Calu3 (cell line): Measurements from ENCODE around the gene COL11A2. TPM values are rescaled to one million over a fixed set of nuclear protein-coding genes. Genes with fewer than 3 reads are reported as not detected.

Experiments used
- BruUV-seq: library from RNA; stranded (reverse); fragments of 400-500 nt; replicated peaks from 2 replicates; lab custom pipeline; 2021; lab: Mats Ljungman, UMichigan
- CTCF ChIA-PET: fragments of 300-600 bp; sonication (Branson Sonifier 250); formaldehyde crosslinking; loops from one replicate; lab custom pipeline; 2022; ENCODE audit warnings: antibody characterized with exemption; lab: Charles Lee
- DNase-seq: peaks from one replicate; pipeline ENCODE4 v3.0.0; 2022
- H3K27ac Mint-ChIP-seq: one replicate; pipeline ENCODE4 v1.8.0; 2022; ENCODE audit warnings: mixed read lengths; ENCODE audit not compliant: unreplicated experiment
- H3K27me3 Mint-ChIP-seq: one replicate; pipeline ENCODE4 v1.8.0; 2022; ENCODE audit warnings: mixed read lengths; ENCODE audit not compliant: unreplicated experiment
- H3K36me3 Mint-ChIP-seq: one replicate; pipeline ENCODE4 v1.8.0; 2022; ENCODE audit warnings: mild to moderate bottlenecking, moderate library complexity, mixed read lengths; ENCODE audit not compliant: insufficient read depth, unreplicated experiment
- H3K4me1 Mint-ChIP-seq: one replicate; pipeline ENCODE4 v1.8.0; 2022; ENCODE audit warnings: mild to moderate bottlenecking, low read depth, mixed read lengths; ENCODE audit not compliant: unreplicated experiment
- H3K4me3 Mint-ChIP-seq: one replicate; pipeline ENCODE4 v1.8.0; 2022; ENCODE audit warnings: mild to moderate bottlenecking, low read depth, moderate library complexity, mixed read lengths; ENCODE audit not compliant: unreplicated experiment
- H3K9me3 Mint-ChIP-seq: one replicate; pipeline ENCODE4 v1.8.0; 2022; ENCODE audit warnings: low read depth, mixed read lengths; ENCODE audit not compliant: unreplicated experiment
- intact Hi-C: fragments of 100-400 bp; cut with micrococcal nuclease; formaldehyde crosslinking; loops from one replicate; pipeline ENCODE4 v1.10.0; 2022; ENCODE audit not compliant: unreplicated experiment
- total RNA-seq: library from RNA; stranded (reverse); gene quantifications from 2 replicates; pipeline ENCODE4 v1.2.3, GENCODE V29; 2022
- TF ChIP-seq, protein P1 (sequence below): fragments of 200-600 bp; IDR thresholded peaks from one replicate; pipeline ENCODE4 v1.8.0; 2022; ENCODE audit warnings: antibody characterized with exemption; ENCODE audit not compliant: unreplicated experiment

The COL11A2 gene
- total RNA-seq, 1 experiment from 2014 or later: 1.8 TPM

DNA sequence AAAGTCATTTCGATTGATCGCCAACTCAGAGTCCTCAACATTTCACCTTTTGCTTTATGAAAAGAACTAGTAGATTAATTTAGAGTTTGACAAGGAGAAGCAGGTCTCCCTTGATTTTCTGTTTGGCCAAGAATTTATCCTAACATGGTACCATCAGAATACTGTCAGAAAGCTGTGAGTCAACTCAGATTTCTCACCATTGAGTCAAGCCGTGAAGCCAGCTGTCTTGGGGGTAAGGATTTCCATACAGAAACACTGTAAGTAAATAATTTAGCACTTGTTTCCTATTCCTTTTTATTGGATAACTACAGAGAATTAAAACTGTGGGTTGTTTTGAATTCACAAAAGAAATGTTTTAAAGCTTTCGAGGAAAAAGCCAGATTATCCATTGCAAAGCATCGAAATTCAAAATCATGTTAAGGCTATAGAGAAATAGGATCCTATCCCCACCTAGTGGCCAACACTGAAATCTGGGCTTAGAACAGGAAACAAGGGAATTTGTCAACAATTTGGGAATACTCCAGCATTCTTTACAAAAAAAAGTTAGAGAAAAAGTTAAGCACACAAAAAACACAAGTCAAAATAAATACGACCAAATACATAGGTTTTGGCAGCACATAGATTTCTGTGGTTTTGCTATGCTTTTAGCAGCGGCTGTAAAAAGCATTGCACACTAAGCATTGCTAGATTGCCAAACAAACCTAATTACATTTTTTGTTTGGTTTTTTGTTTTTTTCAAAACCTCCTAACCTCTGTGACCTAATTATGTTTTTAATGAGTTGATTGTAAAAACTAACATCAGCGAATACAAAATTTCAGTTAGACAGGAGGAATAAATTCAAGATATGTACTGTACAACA is 44.2 kb downstream of the COL11A2 start:
- H3K4me3 Mint-ChIP-seq: no peak overlapping the region
- H3K9me3 Mint-ChIP-seq: no peaks in the 10 kb centered on the region
- peaks cover 59% of the 10 kb centered on the region for H3K27me3 Mint-ChIP-seq
- CTCF ChIA-PET: interaction anchor here (0.7 to 2.8 kb wide), 5 partner anchors 100 to 193 kb away, joined by 3 to 11 read pairs (median 4); no protein-coding TSS in a partner anchor
- intact Hi-C loops: loop anchor here (2.0 kb wide), 3 partner anchors 29 to 147 kb away; no protein-coding TSS in a partner anchor
- no peaks in the 10 kb centered on the region for H3K4me1 Mint-ChIP-seq
- no TSS peak for BruUV-seq
- no peaks in the 10 kb centered on the region for H3K36me3 Mint-ChIP-seq
- TF ChIP-seq, protein P1, sequence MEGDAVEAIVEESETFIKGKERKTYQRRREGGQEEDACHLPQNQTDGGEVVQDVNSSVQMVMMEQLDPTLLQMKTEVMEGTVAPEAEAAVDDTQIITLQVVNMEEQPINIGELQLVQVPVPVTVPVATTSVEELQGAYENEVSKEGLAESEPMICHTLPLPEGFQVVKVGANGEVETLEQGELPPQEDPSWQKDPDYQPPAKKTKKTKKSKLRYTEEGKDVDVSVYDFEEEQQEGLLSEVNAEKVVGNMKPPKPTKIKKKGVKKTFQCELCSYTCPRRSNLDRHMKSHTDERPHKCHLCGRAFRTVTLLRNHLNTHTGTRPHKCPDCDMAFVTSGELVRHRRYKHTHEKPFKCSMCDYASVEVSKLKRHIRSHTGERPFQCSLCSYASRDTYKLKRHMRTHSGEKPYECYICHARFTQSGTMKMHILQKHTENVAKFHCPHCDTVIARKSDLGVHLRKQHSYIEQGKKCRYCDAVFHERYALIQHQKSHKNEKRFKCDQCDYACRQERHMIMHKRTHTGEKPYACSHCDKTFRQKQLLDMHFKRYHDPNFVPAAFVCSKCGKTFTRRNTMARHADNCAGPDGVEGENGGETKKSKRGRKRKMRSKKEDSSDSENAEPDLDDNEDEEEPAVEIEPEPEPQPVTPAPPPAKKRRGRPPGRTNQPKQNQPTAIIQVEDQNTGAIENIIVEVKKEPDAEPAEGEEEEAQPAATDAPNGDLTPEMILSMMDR: peak; percentile 76
- H3K27ac Mint-ChIP-seq: no peak overlapping the region
- DNase-seq: peak; percentile 48

DNA sequence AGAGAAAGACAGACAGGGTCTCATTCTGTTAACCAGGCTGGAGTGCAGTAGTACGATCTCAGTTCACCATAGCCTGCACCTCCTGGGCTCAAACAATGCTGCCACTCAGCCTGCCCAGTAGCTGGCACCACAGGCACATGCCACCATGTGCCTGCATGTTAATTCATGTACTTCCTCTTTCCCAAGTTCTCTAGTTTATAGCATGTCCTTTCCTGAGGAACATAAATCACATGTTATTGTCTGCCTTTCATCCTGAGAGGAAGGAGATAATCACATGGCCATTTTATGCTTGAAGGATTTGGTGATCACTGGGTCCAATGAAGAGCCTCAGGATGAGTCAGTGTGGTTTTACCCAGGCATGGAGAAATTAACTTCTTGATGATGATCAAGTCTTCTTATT is 47.9 kb downstream of the COL11A2 start:
- H3K27ac Mint-ChIP-seq: no peak overlapping the region
- H3K4me1 Mint-ChIP-seq: no peaks in the 10 kb centered on the region
- H3K27me3 Mint-ChIP-seq: peaks cover 49% of the 10 kb centered on the region
- no TSS peak for BruUV-seq
- H3K36me3 Mint-ChIP-seq: no peaks in the 10 kb centered on the region
- CTCF ChIA-PET: interaction anchor here (0.7 kb wide), 1 partner anchor 25 kb away, joined by 3 read pairs; no protein-coding TSS in a partner anchor
- TF ChIP-seq, protein P1: no peak
- H3K4me3 Mint-ChIP-seq: no peak overlapping the region
- DNase-seq: no peak
- intact Hi-C loops: no loop called here
- H3K9me3 Mint-ChIP-seq: no peaks in the 10 kb centered on the region

DNA sequence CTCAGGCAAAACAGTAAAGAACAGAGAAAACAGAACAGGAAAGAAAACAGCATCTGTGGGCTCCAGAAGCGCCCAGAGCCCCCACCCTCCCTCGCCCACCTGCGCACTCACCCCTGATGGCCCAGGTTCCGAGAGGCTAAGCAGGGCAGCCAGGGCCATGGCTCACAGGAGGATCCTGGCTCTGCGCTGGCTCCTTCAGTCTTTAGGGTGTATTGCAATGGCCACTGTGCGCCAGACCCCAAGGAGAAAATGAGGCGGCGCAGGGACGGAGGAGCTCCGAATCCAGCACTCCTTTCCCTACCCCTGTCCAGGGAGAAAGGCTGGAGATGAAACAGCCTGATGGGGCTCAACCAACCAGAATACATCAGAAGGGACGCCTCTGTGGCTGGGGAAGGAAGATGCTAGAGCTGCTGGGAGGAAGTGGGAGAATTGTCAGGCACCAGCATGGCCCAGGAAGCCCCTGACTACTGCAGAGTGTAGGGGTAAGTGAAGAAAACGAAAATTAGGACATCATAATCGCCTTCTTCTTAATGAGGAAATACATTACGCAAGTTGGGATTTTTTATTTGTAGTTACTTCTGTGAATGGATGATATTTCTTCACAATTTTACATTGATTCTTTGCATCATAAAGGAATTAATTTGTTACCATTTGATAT is 49.0 kb downstream of the COL11A2 start:
- H3K9me3 Mint-ChIP-seq: no peaks in the 10 kb centered on the region
- peaks cover 38% of the 10 kb centered on the region for H3K27me3 Mint-ChIP-seq
- intact Hi-C loops: no loop called here

DNA sequence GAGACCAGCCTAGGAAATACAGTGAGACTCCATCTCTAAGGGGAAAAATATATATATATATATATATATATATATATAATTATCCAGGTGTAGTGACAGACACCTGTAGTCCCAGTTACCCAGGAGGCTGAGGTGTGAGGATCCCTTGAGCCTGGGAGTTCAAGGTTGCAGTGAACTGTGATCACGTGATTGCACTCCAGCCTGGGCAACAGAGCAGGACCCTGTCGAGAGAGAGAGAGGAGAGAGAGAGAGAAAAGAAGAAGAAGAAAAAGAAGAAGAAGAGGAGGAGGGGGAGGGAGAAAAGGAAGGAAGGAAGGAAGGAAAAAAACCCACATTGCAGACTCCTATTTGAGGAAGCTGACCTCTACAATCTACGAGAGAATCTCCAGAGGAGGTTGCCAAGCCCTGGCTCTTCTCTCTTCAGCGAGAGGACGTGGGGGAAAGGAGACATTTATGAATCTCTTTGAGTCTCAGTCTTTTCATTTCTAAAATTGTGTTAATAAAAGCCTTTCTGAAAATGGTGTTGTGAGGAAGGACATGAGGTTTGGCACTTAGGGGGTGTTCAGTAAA is 49.7 kb downstream of the COL11A2 start:
- intact Hi-C loops: no loop called here
- Mint-ChIP-seq H3K27me3 (peaks cover 31% of the 10 kb centered on the region), H3K4me1 (no peaks in the 10 kb centered on the region), H3K36me3 (no peaks in the 10 kb centered on the region), H3K27ac (no peak overlapping the region), H3K4me3 (no peak overlapping the region), H3K9me3 (no peaks in the 10 kb centered on the region)
- no peak for DNase-seq
- TF ChIP-seq, protein P1: no peak
- CTCF ChIA-PET: interaction anchor here (0.5 kb wide), 1 partner anchor 147 kb away, joined by 14 read pairs; the partner anchor contains the start of genes PFDN6 and WDR46
- BruUV-seq: no TSS peak

More for the DNA sequence above, 49.0 kb downstream of the COL11A2 start:
- TF ChIP-seq, protein P1: no peak
- Mint-ChIP-seq H3K36me3 (no peaks in the 10 kb centered on the region), H3K4me1 (no peaks in the 10 kb centered on the region), H3K4me3 (no peak overlapping the region), H3K27ac (no peak overlapping the region)
- DNase-seq: no peak
- CTCF ChIA-PET: interaction anchor here (0.6 to 0.7 kb wide), 3 partner anchors 62 to 863 kb away, joined by 3 to 6 read pairs (median 3); no protein-coding TSS in a partner anchor
- no TSS peak for BruUV-seq
